DMS153 treated with DMSO at 0.1 percent for 48 hours (cell line): Measurements from ENCODE around the gene LGALS1.
"Not testable (repeated sequence)": the region's sequence is repeated elsewhere in the genome, so short reads cannot be mapped to it uniquely, and the experiment has no call there.

Source experiments
- DNase-seq: peaks from one replicate; lab custom pipeline; 2025; ENCODE audit not compliant: unreplicated experiment; lab: John Stamatoyannopoulos, UW

Gene LGALS1

DNA sequence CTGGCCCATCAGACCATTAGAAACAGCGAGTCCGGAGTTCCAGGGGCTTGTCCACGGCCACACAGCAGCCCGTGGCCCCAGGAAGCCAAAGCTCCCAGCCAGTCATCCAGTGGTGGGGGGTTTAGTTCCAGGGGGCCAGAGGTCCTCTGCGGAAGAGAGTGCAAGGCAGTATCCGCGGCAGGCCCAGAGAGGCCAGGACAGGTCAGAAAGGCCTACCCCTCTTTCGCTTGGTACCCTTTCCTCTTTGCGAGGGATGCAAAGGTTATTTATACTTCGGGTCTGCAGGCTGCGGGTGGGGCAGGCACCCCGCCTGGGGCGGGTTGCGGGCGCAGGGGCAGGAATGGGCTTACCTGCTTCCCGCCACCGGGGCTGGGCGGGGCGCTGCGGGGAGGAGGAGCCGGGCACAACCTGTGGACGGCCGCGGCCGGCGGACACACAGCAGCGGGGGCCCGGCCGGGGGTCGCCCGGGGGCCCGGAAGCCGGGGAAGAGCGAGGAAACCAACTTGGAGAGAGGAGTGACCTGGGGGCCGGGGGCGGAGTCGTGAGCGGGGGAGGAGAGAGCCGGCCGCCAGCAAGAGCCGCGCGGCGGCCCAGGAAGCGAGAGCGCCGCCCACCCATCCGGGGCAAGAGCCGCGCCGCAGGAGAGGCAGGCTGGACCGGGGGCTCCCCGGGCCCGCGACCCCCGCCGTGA is 36.2 kb upstream of the LGALS1 start, which contains the start of gene SH3BP1:
Gene SH3BP1 (plus strand): TSS at position 600 of the 691 bp plus-strand sequence. CDS start 119 bp downstream, outside the sequence.
- no peak for DNase-seq

- no peak for DNase-seq
These were observed 35.5 kb upstream of the LGALS1 start for GRCh38 chr22:37639771-37640590.

- DNase-seq: no peak
These were observed 34.6 kb upstream of the LGALS1 start for GRCh38 chr22:37640591-37641560.

- no peak for DNase-seq
These were observed 33.9 kb upstream of the LGALS1 start for GRCh38 chr22:37641561-37641949.

DNA sequence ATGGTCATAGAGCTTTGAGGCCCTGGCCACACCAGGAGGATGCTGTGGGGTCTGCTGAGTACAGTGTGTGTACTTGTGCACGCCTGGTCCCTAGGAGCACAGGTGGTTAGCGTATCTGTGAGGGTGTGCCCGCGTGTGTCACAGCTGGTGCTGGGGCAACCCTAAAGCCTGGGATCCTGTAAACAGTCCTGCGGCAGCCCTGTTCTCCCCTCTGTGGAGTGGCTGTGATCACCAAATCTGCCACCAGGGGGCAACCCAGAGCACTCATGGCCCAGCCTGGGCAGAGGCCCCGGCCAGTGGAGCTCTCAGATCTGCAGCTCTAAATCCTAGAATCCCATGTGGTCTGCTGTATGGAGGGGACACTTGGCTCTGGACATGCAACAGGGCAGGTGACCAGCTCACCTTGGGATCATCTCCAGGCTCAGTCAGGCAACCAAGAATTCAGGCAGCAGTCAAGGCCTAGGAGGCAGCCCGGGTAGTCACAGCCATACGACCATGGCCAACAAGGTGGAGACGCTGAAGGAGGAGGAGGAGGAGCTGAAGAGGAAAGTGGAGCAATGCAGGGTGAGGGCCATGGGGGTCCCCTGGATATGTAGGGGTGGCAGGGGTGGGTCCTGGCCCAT is 32.1 kb upstream of the LGALS1 start:
- DNase-seq: no peak

DNA sequence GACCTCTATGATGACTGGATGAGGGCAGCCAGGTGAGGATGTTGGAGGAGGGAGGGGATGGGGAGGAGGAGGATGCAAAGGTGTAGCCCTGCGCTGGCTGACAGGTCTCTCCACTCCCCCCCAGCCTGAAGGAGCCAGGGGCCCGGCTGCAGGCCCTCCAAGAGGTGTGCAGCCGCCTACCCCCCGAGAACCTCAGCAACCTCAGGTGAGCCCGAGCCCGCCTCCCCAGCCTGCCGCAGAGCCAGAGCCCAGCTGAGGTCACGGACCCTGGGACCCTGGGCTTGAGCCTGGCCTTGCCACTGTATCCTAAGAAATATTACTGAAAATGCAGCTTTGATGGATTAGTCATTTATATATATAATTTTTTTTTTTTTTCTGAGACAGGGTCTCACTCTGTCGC is 28.1 kb upstream of the LGALS1 start:
- no peak for DNase-seq

GRCh38 chr22:37647928-37648327 is 27.5 kb upstream of the LGALS1 start:
- DNase-seq: no peak

- no peak for DNase-seq
These were observed 24.8 kb upstream of the LGALS1 start for GRCh38 chr22:37650463-37651136.

DNA sequence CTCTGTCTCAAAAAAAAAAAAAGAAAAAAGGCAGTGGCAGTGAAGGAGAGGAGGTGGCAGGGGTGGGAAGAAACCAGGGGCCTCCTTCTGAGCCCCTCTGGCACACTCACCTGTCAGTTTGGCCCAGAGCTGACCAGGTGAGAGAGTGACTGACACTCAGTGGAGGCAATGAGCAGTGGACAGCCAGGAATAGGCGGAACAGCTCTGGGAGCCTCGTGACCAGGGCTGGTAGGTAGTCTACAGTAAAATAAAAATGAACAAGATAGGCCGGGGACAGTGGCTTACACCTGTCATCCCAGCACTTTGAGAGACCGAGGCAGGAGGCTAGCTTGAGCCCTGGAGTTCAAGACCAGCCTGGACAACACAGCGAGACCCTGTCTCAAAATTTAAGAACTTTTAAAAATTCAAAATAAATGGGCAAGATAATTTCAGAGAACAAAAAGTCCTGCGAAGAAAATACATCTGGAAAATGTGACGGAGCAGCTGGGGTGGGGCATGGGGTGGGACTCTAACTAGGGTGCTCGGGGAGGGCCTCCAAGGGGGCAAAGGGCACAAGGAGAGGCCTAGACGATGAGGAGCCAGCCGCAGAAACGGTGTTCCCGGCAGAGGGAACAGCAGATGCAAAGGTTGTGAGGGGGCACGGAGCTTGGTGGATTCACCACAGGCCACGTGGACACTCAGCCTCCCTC is 20.7 kb upstream of the LGALS1 start:
- no peak for DNase-seq

- DNase-seq: no peak
These were observed 20.2 kb upstream of the LGALS1 start for GRCh38 chr22:37655252-37655563.

- not testable (repeated sequence) for DNase-seq
These were observed 18.9 kb upstream of the LGALS1 start for GRCh38 chr22:37656583-37656982.

- no peak for DNase-seq
These were observed 17.8 kb upstream of the LGALS1 start for GRCh38 chr22:37657590-37658132.

GRCh38 chr22:37658133-37659065 is 17.0 kb upstream of the LGALS1 start, which contains the start of gene PDXP:
TSS of gene PDXP (plus strand) at chr22:37658723. CDS start at chr22:37658783, 60 bp downstream.
- peak; percentile 98 for DNase-seq

- DNase-seq: no peak
These were observed 16.2 kb upstream of the LGALS1 start for GRCh38 chr22:37659066-37659896.

- no peak for DNase-seq
These were observed 15.3 kb upstream of the LGALS1 start for GRCh38 chr22:37659897-37660708.

DNA sequence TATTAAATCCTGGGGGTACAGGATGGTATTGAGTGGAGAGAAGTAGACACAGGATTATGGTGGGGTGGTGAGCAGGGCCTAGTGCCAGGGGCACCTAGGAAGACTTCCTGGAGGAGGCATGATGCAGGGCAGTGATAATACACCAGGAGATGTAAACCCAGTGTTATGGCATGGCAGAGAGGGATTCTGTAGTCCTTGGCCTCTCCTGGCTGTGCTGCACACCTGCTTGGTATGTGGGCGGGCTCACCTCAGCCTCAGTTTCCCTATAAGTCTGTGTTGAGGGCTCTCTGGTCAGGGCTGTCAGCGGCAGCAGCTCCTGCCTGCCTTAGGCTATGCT is 14.8 kb upstream of the LGALS1 start:
- DNase-seq: no peak
